ENCODE results near the gene TMEM132A.

Gene TMEM132A

DNA sequence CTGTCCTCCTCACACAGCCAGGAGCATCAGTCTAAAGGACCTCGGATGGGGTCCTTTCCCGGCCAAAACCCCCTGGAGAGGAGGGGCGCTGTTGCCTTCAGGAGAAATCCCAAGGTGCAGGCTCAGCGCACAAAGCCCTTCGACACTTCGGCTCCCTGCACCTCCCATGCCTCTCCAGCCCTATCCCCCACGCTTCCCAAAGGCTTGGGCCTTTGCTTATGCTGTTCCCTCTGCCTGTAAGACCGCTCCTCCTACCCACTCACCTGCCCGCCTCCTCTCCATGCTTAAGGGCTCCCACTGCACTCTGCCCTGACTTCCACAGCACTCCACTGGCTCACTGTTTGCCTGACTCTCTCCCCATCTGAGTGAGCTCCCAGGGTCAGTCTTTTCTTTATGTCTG is 14.2 kb downstream of the TMEM132A start:
- DNase-seq: peak; percentile 23

DNA sequence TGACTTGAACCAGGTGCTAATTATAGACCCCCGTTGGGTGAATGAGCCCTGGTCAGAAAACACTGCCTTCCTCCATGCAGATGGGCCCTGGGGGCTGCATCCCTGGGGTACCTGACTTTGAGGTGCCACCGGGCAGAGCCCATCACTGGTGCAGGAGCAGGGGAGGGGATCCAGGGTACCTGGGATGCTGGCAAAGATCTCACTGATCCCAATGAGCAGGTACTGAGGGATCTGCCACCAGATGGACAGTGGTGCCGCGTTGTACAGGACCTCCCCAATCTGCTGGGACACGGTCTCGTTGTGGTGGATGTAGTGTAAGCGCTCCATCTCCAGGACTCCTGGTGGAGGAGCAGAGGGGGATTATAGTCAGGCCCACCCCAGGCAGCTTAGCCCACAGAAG is 15.0 kb downstream of the TMEM132A start:
- DNase-seq: no peak

DNA sequence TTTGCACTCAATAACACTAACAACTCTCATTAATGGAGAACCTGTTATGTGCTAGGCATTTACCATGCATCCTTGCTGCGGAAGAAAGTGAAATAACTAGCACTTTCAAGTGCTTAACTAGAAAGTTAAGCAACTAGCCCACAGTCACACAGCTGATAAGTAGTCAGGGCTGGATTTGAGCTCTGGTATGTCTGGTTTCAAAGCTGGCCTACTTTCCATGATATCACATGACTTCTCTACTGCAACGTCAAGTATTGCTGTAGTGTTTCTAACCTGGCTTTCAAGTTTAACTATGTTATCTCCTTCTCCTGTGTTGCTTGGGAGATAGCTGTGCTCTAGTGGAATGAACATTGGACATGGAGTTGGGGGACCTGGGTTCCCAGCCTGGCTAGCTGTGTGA is 15.6 kb downstream of the TMEM132A start:
- peak; percentile 32 for DNase-seq

DNA sequence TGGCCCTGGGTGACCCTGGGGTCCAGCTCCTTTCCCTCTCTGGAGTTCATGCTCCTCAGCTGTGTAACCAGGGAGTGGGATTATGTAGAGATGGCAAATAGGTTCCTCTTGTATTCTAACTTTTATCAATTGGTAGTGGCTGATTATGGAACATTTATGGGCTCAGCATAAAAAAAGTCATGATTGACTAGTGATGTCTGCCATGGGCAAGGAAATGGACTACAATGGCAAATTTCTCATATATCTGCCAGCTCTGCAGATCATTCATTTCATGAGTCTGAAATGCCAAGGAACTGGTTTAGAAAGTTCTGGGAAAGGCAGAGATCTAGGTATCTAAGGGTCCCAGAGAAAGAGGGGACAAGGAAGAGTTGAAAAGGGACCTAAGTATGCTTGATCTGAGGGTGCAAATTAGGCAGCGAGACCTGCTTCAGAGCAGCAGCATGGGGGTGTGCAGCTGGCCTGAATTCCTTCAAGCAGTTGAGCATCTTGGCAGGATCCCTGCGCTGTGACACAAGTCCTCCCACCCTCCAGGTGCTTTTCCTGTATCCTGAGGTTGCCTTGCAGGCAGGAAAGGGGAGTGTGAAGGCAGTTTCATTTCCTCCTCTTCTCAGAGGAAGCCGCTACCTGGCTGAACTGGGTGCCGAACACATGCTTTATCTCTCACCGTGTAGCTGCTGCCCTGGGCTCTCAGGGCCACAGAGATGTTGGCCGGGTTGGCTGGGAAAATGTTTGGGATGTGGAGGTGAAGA is 17.3 kb downstream of the TMEM132A start:
- DNase-seq: peak; percentile 43

DNA sequence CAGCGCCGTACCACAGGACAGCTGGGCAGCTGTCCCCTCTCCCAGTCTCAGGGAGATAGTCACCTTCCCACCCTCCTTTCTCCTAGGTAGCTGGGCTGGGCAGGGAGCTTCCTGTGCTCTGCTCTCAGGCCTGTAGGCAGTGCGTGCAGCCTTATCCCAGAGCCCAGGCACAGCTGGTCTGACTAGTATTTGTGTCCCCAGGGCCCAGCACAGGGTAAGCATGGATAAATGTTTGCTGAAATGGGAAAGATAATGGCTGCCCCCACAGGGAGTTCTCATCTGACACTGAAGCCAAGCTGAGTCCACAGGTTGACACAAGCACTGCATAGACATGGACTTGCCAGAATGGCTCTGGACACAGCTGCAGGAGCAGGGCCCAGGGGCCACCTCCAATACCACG is 18.0 kb downstream of the TMEM132A start:
- peak; percentile 88 for DNase-seq

DNA sequence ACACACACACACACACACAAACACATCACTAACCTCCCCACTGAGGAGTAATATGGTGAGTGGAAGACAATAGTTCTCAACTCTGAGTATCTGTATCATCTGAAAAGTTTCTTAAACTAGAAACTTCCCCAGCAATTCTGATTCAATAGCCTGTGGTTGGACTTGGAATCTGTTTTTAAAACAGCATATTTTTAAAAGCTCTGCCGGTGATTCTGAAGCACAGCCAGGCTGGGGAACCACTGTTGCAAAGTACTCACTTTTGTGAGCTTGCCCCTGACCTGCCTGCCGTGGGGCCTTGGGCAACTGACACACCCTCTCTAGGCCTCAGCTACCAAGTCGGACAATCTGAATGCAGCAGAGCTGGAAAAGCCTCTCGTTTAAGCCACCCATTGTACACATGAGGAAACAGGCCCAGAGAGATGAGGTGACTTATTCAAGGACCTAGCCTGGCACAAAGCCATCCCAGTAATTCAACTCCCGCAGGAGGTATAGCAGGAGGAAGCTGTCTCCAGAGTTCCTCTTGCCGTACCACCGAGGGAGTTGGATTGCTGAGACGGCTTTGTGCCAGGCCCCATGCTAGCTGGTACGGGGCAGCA is 18.8 kb downstream of the TMEM132A start:
- DNase-seq: peak; percentile 93

DNA sequence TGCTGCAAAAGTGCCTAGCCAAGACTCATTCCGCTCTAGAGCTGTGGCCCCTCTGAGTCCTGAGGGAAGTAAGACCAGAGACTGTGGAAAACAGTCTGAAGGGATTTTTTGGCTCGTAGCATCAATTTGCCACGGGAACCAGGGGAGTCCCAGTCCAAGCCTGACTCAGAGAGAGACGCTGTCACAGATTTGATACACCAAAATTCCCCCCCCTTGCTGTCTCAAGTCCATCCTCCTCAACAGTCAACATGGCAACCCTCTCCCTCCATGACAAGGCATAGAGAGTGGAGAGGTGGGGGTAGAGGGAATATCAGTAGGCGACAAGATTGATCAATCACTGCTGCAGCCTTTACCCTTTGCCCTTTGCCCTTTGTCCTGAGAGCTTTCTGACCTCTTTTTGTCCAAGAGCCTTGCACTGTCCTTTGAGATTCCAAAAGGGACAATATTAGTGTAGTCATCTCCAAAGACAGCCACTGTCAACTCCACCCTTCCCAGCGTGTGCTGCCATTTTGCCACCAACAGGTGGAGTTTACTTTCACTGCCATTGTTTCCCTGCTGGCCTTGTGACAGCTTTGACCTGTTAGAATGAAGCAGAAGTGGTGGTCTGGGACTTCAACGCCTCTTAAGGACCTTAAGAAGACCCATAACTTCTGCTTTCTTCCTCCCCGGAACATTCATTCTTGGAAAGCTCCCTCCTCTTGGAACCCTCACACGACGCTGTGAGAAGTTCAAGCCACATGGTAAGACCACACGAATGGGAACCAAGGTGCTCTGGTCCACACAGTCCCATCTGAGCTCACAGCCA is 20.4 kb downstream of the TMEM132A start:
- DNase-seq: no peak

DNA sequence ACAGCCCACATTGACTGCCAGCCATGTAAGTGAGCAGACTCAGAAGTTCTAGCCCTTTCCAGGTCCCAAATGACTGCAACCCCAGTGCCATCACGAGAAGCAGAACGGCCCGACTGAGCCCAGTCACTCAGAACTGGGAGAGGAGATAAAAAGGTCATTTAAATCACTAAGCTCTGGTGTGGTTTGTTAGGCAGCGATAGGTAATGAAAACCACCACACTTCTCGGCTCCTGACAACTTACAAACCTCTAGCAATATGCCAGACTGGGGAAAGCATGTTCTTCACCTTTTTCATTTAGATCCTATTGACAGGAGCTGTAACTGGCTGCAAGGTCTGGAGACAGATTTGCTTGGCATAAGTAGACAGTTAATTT is 21.0 kb downstream of the TMEM132A start:
- DNase-seq: no peak

DNA sequence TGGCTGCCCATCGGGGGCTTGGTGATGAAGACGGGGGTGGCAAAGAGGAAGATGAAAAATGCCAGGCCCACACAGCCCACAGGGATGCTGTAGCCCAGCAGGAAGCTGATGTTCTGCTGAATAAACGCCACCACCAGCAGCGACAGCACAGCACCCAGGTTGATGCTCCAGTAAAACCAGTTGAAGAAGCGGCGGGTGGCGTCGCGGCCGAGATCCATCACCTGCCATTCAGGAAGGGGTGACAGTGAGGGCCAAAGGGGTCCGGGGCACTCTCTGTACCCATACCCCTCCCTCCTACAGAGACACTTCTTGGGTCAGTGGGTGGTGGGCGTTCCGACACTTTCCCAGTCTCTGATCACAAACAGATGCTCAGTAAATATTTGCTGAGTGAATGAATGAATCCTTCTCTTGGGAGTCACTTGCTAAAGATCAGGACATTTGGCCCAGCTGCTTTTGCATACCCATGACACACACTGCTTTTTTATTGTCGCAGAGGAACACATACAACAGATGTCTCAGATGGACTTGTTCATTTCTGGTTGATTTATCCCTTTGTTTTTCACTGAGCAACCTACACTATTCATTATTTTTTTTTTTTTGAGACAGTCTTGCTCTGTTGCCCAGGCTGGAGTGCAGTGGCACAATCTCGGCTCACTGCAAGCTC is 22.5 kb downstream of the TMEM132A start:
- peak; percentile 94 for DNase-seq

DNA sequence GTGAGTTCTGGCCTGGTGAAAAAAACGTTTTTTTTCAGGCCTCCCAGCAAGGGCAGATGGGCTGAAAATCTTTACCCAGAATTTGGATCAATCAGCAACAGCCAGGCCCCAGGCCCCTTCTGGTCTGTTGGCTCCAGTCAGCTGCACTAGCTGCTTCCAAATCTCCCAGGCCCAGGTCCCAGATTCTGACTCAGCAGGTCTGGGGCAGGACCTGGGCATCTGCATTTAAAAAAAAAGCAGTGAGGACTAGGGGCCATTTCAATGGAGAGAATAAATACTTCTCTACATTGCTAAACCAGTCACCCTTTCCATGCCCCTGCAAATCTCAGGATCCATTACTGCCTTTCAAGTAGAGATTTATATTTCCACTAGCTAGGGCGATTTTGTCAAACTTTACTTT is 23.4 kb downstream of the TMEM132A start:
- DNase-seq: peak; percentile 62

DNA sequence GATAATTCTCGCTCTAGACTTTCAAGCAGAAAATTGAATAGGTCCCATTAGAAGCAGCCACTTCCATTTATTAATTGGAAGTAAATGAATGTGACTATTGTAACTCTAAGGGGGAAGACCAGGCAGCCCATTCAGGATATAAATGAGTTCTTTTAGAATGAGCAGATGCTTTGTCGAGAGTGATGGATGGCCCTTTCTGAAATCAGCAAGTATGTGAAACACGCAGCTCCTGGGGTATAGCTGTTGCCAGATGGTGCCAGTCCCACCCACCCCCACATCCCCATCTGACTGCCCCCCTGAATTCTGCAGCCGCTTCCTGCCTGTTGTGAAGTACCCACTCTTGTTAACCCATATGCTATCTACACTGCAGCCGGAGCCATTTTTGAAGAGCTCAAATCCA is 24.0 kb downstream of the TMEM132A start:
- DNase-seq: peak; percentile 93

DNA sequence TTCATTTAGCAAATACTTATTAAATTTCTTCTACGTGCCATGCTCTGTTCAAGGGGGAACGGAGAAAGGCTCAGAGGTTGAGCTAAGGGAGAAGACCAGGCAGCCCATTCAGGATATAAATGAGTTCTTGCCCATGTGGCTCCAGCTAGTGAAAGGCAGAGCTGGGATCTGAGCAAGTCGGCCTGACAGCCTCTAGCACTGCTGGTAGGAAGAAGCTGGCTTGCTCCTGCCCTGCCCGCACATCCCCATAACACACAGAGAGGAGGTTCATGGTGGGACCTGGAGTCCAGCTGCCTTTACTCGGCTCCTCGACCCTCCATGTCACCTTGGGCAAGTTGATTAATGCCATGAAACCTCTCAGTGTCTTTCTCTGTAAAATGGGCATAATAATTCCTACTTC is 25.8 kb downstream of the TMEM132A start:
- no peak for DNase-seq

DNA sequence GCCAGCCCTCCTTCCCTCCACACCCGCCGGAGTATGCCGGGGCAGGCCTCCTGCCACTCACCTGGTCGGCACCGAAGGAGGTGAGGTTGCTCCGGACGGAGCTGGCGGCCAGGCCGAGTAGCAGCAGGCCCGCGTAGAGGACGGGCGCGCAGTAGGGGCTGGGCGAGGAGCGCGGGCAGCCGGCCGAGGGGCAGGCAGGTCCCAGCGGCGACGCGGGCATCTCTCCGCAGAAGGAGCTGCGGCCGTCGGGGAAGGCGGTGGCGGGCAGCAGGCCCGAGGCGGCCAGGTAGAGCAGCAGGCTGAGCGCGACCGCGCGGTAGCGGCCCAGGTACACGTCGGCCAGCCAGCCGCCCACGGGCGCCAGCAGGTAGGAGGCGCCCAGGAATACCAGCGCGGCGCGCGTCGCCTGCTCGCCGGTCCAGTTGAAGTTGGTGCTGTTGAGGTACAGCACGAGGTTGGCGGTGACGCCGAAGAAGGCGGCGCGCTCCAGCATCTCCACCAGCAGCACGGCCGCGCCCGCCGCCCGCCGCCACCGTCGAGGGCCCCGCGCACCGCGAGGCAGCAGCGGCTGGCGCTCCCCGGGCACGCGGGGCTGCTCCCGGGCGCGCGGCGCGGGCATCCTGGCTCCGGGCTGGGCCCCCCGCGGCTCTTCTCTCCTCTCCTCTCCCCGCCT is 26.8 kb downstream of the TMEM132A start:
- no peak for DNase-seq

DNA sequence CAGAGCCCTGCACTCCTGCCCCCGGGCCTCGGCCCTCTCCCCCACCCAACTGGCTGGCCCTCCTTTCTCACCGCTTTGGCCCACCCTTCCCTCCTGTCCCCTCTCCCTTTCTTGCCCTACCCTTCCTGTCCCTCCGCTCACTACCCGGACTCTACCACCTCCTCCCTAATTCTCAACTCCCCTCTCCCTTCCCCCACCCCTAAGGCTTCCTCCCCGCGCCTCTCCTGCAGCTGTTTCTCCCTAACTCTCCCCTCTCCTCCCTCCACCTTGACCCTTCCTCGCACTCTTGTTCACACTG is 27.3 kb downstream of the TMEM132A start:
- DNase-seq: no peak

DNA sequence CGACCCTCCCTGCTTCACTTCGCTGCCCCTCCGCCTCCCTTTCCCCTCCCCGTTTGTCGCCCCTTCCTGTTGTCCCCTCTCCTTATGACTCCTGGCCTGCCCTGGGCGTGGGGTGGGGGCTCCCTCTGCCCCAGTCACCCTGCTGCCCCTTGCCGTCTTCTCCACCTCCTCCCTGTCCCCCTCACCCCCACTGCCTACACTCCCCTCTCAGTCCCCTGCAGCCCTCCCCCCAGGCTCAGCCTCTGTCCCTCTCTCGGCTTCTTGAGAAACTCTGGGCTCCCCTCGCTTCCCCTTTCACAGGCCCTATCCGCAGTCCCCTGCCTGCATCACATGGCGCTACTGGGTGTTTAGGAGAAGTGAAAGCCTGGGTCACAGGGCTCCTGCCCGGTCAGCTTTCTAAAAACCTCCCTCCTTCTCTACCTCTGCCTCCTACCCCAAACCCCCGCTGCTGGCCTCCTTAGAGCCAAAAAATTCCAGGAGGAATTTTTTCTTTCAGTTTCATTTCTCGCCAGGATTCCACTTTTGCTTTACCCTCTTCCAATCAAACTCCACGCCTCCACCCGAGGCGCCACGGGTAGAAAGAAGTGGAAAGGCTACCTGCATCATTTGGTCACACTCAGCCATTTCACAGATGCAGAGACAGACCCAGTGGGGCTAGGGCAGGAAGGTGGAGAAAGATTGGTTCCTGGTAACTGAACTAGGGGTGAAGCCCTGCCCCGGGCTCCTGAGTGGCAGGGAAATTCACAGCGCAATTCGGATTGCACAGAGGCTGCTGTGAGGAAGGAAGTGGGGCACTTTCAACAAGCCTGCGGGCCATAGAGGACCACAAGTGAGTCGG is 27.9 kb downstream of the TMEM132A start, which contains the start of gene SLC15A3:
Gene SLC15A3 (minus strand): TSS at position 273 of the 838 bp plus-strand sequence. CDS start 625 bp downstream, outside the sequence.
- DNase-seq: no peak

DNA sequence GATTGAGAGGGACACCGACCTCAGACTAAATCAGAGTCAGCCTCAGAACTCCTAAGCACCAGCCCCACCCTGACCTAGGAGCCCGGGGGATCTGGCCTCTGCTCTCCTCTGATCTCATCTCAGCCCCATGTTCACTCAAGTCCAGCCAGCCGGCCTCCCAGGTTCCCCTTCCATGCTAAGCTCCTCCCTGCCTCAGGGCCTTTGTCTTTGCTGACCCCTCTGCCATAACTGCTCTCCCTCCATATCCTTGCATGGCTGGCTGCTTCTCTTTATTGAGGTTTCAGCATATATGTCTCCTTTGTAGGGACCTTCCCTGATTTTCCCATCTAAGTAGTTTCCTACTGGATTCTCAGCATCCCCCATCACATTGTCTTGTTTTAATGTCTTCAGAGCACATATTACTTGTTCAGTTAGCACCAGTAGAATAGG is 28.5 kb downstream of the TMEM132A start:
- DNase-seq: no peak

DNA sequence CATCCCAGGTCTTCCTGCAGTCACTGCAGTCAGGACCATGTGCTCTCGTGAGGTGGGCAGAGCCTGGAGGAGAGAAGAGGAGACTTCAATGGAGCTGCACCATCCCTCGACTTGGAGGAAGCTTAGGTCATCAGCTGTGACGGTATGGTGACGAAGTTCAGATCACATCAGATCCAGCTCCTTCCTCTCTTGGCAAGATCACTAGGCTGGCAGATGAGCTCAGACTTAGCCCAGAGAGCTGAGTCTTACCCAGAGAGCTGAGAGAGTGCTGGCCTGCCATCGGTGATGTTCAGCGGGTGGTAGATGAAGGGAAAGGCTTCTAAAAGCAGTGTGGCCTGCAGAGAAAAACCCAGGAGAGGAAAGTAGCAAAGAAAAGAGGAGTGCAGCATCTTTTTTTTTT is 29.5 kb downstream of the TMEM132A start:
- DNase-seq: no peak

DNA sequence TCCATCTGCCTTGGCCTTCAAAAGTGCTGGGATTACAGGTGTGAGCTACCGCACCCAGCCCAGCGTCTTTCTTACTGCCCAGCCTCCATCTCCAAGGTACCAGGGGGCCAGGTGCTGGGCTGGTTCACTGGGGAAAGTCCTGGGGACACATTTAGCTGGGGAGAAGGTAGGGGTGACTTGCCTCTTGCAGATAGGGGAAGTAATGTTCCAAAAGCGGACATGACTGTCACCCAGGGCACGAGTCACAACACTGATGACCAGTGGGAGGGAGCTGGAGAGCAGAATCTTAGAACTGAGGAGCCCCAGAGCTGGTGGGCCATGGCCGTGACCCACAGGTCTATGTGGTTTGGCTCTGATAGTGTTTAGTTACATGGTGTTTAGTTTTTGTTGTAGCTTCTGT is 30.2 kb downstream of the TMEM132A start:
- no peak for DNase-seq

DNA sequence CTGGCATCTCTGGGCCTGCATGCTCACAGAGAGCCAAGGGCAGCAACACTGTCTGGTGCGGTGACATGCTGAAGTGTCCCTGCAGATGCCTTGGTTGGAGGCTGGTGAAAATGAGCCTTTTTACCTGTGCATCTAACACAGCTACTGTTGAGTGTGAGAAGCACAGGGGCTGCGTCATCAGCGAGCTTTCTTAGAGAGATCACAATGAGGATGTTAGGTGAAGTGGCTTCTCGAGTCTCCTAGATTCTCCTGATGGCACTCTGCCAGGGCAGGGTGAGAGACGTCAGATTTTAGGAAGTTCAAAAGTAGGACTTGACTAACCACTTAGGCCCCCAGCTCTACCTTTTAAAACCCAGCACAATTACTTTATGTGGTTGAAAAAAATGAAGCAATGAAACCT is 31.3 kb downstream of the TMEM132A start:
- DNase-seq: no peak

DNA sequence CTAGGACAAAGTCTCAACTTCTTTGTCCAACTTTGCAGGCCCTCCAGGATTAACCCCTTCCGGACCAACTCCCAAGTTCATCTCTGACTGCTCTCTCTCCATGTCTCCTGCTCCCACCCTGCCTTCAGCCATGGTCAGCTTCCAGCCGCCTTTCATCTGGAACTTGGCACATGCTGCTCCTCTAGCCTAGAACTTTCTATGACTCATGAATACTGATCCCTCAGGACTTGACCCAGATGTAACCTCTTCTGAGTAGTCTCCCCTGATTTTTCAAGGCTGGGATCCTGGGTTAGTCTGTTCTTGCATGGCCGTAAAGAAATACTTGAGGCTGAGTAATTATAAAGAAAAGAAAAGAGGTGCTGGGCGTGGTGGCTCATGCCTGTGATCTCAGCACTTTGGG is 32.9 kb downstream of the TMEM132A start:
- DNase-seq: no peak

DNA sequence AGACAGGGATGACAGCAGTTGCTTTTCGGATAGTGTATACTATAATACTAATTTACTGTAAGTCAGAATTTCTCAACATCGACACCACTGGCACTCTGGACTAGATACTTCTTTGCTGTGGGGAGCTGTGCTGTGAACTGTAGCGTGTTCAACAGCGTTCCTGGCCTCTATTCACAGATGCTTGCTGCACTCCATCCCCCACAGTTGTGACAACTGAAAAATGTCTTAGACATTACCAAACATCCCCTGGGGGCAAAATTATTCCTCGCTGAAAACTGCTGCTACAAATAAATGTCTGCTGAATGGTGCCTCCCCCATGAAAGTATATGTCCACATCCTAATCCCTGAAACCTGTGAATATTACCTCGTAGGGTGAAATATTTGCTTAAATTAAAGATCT is 35.2 kb downstream of the TMEM132A start:
- DNase-seq: no peak

DNA sequence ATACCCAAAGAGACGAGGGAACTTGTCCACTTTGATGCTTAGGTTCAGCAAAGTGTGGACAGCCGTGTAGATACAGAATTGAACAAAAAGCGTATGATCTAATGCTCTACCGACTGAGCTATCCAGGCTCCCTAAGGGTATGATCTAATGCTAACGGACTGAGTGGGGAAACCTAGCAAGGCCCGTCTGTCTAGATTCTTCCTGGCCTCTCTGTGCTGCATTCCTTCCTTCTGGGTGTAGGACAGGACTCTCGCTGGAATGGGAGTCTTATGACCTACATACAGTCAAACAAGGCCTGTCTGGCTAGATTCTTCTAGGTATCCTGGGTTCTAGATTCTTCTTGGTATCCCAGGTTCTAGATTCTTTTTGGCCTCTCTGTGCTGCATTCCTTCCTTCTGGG is 36.1 kb downstream of the TMEM132A start:
- no peak for DNase-seq

All from NCI-H2171 treated with DMSO at 0.1 percent for 48 hours (cell line).